Peyer's patch (tissue), 4 donors: ENCODE data around the gene PCNA. TPM values are rescaled to one million over a fixed set of nuclear protein-coding genes. Genes with fewer than 3 reads are reported as not detected.

ENCODE experiments used
- DNase-seq, 3 donors: peaks; one replicate each; pipeline ENCODE4 v3.0.0-alpha.2; 2017 to 2019
- H3K27ac ChIP-seq, 4 donors: fragments of 200-600 bp; sonication (generic); one replicate each; pipeline ENCODE4 v1.5.1; 2016 to 2019
- H3K27me3 ChIP-seq, 2 donors: fragments of 200-600 bp; sonication (generic); one replicate each; pipeline ENCODE4 v1.5.1; 2019
- H3K36me3 ChIP-seq, 3 donors: fragments of 200-600 bp; sonication (generic); one replicate each; pipeline ENCODE4 v1.5.1; 2016 to 2019
- H3K4me1 ChIP-seq, 4 donors: fragments of 200-600 bp; sonication (generic); one replicate each; pipeline ENCODE4 v1.5.1; 2016 to 2019
- H3K4me3 ChIP-seq, 4 donors: fragments of 200-600 bp; sonication (generic); 1 replicate in 3 of 4; 2 replicates in 1 of 4; pipeline ENCODE4 v1.5.1; 2016 to 2019; ENCODE audit warnings: mild to moderate bottlenecking in 1 of 4
- H3K9me3 ChIP-seq, 4 donors: fragments of 200-600 bp; sonication (generic); one replicate each; pipeline ENCODE4 v1.5.1; 2016 to 2019; ENCODE audit warnings: mild to moderate bottlenecking in 1 of 4
- POLR2A ChIP-seq, 2 donors: fragments of 450-650 bp; IDR thresholded peaks; one replicate each; pipeline ENCODE4 v1.5.1; 2017; ENCODE audit warnings: antibody characterized with exemption in 2 of 2, mild to moderate bottlenecking in 2 of 2, moderate library complexity in 2 of 2
- small RNA-seq, 2 donors: library from RNA; depleted of rRNA; stranded (forward); fragments of <200 nt; gene quantifications; one replicate each; pipeline ENCODE3, GENCODE V24; 2016
- total RNA-seq, 4 donors: library from RNA; depleted of rRNA; stranded (reverse); fragments of >200 nt; gene quantifications; one replicate each; pipeline ENCODE4 v1.1.0, GENCODE V29; 2016
- TF ChIP-seq, protein P1 (sequence below), 6 experiments: fragments of 450-650 bp in 4 of 6; fragments of 200-600 bp in 2 of 6; sonication (generic) in 1 of 6; IDR thresholded peaks; one replicate each; pipeline ENCODE4 v1.5.1; 2017 to 2019; ENCODE audit warnings: antibody characterized with exemption in 6 of 6, mild to moderate bottlenecking in 3 of 6, moderate library complexity in 1 of 6

The PCNA gene
- total RNA-seq, 4 donors from 2014 or later = 23.3 to 103 (median 46.0) TPM

DNA sequence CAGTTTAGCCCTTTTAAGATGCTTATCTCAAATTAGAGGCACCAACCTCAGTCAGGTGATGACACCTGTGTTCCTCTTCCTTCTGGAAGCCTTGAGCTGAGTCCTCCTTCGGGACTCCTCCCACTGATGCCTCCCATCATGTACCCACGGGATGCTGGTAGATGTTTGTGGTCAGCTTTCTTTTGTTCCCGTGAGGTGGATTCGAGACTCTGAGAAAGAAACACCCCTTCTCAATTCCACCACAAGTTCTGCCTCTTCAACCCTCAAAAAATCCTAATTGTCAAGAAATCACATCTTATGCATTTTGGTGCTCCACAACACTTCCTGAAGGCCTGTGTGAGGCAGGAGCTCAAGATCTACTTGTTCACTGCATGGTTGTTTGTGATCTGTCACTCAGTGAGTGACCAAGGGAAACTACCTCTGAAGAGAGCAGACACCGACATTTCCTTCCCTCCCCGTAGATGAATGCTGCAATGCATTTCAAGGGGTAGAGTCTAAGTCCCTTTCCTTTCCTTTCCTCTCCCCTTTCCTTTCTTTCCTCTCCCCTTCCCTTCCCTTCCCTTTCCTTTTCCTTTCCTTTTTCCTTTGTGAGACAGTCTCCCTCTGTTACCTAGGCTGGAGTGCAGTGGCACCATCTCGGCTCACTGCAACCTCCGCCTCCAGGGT lies 50.5 kb downstream of the PCNA start:
- Histone ChIP-seq H3K4me1 (peaks cover 0 to 16% (median 0%) of the 10 kb centered on the region in 4 donors), H3K4me3 (no peak overlapping the region), H3K27ac (no peak overlapping the region), H3K36me3 (no peaks in the 10 kb centered on the region), H3K9me3 (no peaks in the 10 kb centered on the region), H3K27me3 (no peaks in the 10 kb centered on the region)
- no peak for DNase-seq
- no peak for TF ChIP-seq POLR2A (IDR thresholded peaks at IDR 0.05)
- TF ChIP-seq, protein P1, sequence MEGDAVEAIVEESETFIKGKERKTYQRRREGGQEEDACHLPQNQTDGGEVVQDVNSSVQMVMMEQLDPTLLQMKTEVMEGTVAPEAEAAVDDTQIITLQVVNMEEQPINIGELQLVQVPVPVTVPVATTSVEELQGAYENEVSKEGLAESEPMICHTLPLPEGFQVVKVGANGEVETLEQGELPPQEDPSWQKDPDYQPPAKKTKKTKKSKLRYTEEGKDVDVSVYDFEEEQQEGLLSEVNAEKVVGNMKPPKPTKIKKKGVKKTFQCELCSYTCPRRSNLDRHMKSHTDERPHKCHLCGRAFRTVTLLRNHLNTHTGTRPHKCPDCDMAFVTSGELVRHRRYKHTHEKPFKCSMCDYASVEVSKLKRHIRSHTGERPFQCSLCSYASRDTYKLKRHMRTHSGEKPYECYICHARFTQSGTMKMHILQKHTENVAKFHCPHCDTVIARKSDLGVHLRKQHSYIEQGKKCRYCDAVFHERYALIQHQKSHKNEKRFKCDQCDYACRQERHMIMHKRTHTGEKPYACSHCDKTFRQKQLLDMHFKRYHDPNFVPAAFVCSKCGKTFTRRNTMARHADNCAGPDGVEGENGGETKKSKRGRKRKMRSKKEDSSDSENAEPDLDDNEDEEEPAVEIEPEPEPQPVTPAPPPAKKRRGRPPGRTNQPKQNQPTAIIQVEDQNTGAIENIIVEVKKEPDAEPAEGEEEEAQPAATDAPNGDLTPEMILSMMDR (IDR thresholded peaks at IDR 0.05) = no peak

DNA sequence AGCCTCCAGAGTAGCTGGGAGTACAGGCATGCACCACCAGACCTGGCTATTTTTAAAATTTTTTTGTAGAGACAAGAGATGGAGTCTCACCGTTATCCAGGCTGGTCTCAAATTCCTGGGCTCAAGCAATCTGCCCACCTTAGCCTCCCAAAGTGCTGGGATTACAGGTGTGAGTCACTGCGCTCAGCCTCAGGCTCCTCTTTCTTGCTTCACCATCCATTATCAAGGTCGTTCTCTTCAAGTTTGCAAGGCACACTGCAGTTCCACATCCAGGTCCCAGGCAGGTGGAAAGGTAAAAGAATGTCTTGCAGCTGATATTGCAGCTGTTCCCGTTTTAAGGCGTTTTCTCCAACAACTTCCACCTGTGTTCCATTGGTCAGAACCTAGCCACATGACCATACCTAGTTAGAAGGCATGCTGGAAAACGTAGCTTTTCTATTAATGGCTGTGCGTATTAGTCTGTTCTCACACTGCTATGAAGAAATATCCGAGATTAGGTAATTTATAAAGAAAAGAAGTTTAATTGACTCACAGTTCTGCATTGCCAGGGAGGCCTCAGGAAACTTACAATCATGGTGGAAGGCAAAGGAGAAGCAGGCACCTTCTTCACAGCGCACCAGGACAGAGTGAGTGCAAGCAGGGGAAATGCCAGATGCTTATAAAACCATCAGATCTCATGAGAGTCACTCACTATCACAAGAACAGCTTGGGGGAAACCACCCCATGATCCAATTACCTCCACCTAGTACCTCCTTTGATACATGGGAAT lies 51.7 kb downstream of the PCNA start:
- Histone ChIP-seq H3K27me3 (no peaks in the 10 kb centered on the region), H3K27ac (no peak overlapping the region), H3K36me3 (no peaks in the 10 kb centered on the region), H3K4me1 (peaks cover 0 to 4% (median 0%) of the 10 kb centered on the region in 4 donors), H3K9me3 (no peaks in the 10 kb centered on the region), H3K4me3 (no peak overlapping the region)
- DNase-seq = no peak
- TF ChIP-seq, protein P1 (IDR thresholded peaks at IDR 0.05) = no peak
- no peak for TF ChIP-seq POLR2A (IDR thresholded peaks at IDR 0.05)

DNA sequence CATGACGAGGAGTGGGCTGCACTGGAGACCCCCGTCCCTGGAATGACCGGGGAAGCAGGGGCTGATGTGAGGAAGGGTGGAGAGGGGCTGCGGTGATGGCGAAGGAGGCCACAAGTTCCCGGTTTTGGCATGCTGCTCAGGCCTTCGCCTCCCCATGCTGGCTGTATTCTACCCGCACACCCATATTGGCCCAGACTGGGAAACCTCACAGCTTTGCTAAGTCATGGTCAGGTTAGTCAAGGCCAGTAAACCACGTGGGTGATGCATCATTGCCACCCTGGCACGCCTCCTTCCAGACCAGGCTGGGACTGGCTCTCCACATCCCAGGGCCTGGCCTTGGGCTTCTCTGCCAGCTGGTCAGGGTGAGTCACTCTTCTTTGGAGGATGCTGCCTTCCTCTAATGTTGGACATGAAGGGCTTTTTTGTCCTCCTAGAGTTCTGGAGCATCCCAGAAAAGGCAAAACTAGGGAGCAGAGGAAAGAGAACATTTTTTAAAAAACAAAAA lies 53.8 kb downstream of the PCNA start:
- peak in 1 of 3 donors; percentile 54 for DNase-seq
- H3K4me1 ChIP-seq = no peaks in the 10 kb centered on the region
- H3K27ac ChIP-seq = no peak overlapping the region
- H3K9me3 ChIP-seq = no peaks in the 10 kb centered on the region
- H3K27me3 ChIP-seq = no peaks in the 10 kb centered on the region
- H3K4me3 ChIP-seq = no peak overlapping the region
- H3K36me3 ChIP-seq = no peaks in the 10 kb centered on the region
- TF ChIP-seq POLR2A (IDR thresholded peaks at IDR 0.05) = no peak

DNA sequence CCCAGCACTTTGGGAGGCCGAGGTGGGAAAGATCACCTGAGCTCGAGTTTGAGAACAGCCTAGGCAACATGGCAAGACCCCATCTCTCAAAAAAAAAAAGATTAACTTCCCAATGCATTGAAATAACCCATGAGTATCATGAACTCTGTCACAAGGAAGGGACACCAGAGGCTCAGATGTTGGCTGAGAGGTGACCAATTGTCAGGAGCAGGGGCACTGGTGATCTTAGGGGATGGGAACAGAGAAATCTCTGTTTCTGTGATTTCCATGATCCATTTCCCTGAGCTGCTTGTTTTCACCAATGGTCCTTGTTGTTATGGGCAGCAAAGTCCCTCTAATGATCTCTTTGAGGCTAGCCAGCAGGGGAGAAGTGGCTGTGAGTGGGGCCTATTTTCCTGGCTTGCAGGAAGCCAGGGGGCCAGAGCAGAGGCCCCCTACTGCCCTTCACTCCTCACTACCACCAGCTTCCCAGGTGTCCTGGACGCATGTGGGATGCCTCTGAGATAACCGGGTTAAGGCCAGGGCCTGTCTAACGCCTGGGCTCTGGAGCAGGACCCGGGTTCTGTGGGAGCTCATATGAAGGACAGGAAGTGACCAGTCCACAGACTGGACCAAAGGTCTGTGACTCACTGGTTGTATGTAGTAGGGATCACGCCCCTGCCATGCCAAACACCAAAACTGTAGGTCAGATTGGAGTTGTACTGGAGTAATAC lies 54.4 kb downstream of the PCNA start:
- Histone ChIP-seq H3K4me1 (no peaks in the 10 kb centered on the region), H3K4me3 (no peak overlapping the region), H3K36me3 (no peaks in the 10 kb centered on the region), H3K9me3 (no peaks in the 10 kb centered on the region), H3K27me3 (no peaks in the 10 kb centered on the region), H3K27ac (no peak overlapping the region)
- TF ChIP-seq, protein P1 (IDR thresholded peaks at IDR 0.05) = no peak
- no peak for DNase-seq

Small RNA genes lying within 50 kb of the gene (small RNA-seq; reads per million reads assigned to genes)
- gene RF00019 (0 reads per million in 2 donors), gene RF00568 (0 reads per million in 2 donors), gene RNA5SP474 (0 reads per million in 2 donors)

Other genes with a start within 250 kb of the PCNA start
- 10 to 100 TPM in 3 of 4 donors, 1 to 10 TPM in 1; 4.2 to 18.2 (median 11.0) TPM for gene SLC23A2, start 118.4 kb downstream of the PCNA start, total RNA-seq
- 10 to 100 TPM; 46.5 to 90.8 (median 62.9) TPM for gene TMEM230, start 6.9 kb downstream of the PCNA start, total RNA-seq
- 10 to 100 TPM; 18.2 to 24.6 (median 22.2) TPM for gene CDS2, start 7.0 kb upstream of the PCNA start, total RNA-seq
- gene PROKR2, start 197.0 kb upstream of the PCNA start, total RNA-seq = not detected